ENCODE measurements around the gene KRTAP1-3.

DNA sequence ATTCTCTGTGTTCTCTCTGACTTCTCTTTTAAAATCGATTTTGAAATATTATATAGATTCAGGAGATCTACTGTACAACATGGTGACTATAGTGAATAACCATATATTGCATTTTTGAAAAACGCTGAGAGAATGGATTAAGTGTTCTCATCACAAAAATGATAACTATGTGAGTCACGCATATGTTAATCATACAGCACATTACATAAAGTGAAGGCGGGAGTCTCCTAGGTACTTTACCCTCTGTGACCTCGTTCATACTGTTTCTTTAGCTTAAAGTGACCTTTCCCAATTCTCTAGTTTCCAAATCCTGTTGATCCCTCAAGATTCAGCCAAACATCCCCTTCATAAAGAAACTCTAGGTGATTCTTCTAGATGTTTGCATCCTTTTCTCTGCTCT, 31.9 kb downstream of the KRTAP1-3 start:
- no peak for TF ChIP-seq POLR2AphosphoS5 (IDR thresholded peaks at IDR 0.05; ENCODE audit: low read depth, low read length)
- TF ChIP-seq POLR2A (IDR thresholded peaks at IDR 0.05; ENCODE audit: low read depth, low read length): no peak
